ENCODE results near the gene CLUH.

The CLUH gene, protein sequence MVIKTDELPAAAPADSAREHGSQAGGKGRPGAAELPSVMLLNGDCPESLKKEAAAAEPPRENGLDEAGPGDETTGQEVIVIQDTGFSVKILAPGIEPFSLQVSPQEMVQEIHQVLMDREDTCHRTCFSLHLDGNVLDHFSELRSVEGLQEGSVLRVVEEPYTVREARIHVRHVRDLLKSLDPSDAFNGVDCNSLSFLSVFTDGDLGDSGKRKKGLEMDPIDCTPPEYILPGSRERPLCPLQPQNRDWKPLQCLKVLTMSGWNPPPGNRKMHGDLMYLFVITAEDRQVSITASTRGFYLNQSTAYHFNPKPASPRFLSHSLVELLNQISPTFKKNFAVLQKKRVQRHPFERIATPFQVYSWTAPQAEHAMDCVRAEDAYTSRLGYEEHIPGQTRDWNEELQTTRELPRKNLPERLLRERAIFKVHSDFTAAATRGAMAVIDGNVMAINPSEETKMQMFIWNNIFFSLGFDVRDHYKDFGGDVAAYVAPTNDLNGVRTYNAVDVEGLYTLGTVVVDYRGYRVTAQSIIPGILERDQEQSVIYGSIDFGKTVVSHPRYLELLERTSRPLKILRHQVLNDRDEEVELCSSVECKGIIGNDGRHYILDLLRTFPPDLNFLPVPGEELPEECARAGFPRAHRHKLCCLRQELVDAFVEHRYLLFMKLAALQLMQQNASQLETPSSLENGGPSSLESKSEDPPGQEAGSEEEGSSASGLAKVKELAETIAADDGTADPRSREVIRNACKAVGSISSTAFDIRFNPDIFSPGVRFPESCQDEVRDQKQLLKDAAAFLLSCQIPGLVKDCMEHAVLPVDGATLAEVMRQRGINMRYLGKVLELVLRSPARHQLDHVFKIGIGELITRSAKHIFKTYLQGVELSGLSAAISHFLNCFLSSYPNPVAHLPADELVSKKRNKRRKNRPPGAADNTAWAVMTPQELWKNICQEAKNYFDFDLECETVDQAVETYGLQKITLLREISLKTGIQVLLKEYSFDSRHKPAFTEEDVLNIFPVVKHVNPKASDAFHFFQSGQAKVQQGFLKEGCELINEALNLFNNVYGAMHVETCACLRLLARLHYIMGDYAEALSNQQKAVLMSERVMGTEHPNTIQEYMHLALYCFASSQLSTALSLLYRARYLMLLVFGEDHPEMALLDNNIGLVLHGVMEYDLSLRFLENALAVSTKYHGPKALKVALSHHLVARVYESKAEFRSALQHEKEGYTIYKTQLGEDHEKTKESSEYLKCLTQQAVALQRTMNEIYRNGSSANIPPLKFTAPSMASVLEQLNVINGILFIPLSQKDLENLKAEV (N-terminal part only)

DNA sequence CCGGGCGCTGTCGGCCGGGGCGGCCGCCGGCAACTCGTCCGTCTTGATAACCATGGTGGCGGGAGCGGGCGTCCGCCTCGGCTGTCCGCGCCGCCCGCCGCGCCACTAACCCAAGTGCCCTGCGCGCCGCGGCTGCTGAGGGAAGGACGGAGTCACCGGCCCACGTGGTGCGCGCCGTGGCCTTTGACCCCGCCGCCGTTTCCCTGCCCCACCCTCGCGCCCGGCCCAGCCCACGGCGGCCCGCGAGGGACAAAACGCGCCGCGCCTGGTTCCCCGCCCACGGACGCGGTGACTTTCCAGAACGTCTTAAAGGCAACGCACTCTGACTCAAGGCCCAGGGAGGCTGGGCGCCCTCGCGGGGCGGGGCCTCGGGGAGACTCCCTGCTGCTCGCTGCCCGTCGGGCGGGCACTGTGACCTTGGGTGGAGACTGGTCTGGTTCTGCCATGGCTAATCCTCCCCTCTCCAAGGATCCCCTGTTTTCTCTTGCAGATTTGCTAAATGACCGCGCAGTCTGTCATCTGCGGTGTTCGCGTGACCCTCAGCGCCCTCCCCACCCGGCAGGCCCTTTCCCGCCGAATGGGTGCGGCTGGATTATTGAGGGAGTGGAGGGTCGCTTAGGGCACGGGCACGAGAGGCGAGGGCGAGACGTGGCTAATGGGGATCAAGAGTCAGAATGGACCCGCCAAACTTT lies at the start of gene CLUH:
Gene CLUH (minus strand): TSS at position 157 of the 692 bp plus-strand sequence. CDS start 103 bp downstream, at position 54.
- DNase-seq: peak; percentile 89 to 95 (median 92)

DNA sequence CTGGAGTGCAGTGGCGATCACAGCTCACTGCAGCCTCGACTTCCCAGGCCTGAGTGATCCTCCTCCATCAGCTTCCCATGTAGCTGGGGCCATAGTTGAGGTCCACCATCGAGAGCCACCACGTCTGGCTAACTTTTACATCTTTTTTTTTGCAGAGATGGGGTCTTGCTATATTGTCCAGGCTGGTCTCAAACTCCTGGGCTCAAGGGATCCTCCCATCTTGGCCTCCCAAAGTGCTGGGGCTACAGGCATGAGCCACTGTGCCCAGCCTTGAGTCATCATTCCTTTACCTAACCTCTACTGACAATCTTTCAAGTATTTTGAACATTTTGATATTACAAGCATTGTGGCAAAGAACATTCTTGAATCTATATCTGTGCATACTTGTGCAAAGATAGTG lies 47.3 kb upstream of the CLUH start:
- DNase-seq: no peak

DNA sequence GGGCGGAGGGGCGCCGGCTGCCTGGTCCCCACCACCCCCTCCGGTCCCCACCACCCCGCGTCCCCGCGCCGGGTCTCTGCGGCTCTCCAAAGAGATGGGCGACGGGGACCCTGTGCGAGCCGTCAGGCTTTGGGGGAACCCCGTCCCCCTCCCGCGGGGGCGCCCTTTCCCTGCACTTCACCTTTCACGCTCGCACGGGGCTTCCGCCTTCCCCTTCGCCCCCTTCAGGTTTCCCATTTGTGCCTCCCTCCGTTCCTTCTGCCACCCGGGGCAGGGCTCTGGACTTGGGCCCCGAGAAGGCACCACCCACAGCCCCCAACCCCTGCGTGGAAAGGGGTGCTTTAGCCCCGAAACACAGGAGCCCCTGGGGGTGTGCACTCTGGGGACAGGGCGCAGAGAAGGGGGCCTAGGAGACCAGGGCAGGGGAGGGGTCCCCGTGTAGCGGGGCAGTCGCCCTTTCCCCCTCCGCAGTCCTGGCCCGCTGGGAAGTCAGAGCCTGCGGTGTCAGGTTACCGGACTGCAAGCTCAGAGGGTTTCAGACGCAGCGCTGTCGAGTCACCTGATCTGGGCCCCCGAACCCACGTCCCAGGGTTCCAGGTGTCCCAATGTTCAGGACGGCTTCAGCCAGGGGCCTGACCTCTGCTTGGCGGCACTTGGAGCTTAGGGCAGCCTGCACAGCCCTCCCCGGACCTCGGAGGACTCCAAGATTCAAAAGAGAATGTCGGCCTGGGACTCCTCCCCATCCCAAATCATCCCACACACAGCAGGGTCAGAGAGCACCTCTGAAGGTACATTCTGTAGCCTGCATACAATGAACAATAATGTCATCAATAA lies 44.5 kb upstream of the CLUH start:
- DNase-seq: peak in 2 of 3 experiments; percentile 14 to 28

DNA sequence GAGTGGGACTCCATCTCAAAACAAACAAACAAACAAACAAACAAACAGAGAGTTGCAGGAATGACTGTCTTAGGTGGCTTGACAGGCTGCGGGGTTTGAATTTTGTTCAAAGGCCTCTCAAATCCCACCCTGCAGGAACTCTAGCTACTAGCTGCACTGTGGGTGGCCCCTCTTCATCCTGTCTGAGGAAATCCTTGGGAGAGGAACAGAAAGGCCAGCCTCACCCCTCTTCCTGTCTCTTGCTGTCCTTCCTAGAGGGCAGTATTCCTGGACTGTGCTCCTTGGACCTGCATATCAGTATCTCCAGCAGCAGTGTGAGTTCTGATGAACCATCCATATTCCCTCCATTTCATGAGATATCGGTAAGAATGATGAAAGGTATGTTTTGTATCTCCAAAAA lies 39.9 kb upstream of the CLUH start:
- no peak for DNase-seq

DNA sequence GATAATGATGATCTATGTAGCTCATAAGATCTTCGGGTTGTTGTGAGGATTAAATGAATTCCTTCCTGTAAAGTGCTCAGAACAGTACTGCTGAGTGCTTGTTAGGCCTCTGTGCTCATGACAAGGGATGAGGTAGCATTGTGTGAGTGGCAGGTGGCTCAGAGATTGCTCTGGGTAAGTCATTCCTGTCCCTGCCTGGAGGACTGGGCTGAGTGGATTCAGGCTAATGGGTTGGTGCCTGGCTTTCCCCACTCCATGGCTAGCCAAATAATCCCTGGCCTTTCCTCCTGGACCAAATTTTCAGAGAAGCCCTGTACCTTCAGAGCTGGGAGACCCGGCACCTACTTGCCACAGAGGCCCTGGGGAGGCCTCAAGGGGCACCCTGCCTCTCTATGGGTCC lies 39.2 kb upstream of the CLUH start:
- DNase-seq: peak in 2 of 3 experiments; percentile 4 to 6

DNA sequence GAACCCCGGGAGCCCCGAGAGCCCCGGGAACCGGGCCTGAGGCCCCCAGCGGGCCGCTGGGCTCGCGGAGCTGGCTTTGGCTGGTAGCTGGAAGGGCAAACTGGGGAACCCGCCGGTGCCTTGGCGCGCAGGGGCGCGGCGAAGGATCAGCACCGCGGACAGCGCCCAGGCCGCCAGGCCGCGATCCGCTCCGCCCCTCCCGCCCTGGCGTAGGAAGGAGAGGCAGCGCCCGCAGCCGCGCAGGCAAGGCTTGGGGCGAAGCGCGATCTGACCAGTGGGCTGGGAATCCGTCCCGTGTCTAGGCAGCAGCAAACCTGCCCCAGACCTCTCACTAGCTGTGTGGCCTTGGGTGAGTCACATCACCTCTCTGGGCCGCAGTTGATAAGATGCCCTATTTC lies 38.2 kb upstream of the CLUH start:
- peak; percentile 25 to 78 (median 74) for DNase-seq

DNA sequence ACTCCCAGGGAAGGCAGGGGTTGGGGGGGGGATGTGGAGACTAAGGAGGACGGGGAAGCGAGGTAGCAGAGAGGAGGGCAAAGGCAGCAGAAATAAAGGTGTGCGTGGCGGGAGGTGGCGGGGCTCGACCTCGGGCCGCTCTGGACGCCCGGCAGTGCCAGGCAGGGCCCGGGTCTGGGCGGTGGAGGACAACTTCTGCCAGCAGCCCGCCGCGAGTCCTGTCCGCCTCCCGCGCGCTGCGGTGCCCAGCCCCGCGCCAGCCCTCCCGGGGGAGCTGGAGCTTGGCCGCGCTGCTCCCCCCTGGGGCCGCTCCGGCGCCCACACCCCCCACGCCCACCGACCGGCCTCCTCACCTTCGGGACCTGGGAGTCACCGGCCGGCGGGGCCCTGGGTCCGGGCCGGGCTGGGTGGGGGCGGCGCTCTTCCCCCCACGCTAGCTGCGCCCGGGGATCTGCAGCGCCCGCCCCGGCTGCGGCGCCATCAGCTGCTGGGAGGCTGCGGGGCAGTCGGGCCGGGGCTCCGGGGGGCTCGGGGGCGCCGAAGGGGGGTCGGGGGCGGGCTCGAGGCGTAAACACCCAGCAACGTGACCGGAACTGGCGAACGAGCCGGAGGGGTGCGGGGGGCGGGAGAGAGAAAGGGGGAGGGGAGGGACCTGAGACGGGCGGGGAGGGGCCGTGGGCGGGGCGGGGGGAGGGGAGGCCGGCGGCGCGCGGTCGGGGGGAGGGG lies 37.7 kb upstream of the CLUH start, which contains the start of gene CCDC92B:
Gene CCDC92B (minus strand): TSS at position 595 of the 726 bp plus-strand sequence. CDS start 14,507 bp downstream, outside the sequence.
- DNase-seq: peak; percentile 25 to 78 (median 74)

DNA sequence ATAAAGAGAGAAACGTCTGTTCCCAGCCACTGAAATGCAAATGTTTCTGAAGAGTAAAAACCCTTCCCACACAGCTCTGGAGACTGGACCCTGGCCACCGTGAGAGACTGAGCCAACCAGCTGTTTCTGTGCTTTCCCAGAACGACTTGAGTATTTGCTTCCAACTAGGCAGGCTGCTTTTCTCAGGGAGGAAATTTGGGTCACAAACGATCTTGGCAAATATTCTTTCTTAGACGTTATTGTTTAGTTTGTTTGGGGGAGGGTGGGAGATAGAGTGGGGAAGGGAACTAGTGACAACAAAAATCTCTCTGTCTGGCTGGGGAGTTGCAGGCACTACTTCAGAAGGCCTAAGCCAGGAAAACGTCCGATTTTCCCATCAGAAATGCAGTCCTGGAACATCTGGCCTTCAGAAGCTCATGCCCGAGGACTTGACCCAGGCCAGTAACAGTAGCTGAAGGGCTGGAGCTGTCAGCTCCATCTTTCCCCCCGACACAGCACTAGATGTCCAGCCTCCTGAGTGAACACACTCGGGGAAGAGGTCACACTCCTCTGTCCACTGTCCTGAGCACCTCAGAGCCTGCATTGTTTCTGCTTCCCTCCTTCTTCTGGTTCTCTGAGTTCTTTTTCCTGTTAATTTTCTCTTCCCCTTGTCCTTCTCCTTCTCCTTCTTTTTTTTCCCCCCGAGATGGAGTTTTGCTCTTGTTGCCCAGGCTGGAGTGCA lies 33.9 kb upstream of the CLUH start:
- DNase-seq: no peak

DNA sequence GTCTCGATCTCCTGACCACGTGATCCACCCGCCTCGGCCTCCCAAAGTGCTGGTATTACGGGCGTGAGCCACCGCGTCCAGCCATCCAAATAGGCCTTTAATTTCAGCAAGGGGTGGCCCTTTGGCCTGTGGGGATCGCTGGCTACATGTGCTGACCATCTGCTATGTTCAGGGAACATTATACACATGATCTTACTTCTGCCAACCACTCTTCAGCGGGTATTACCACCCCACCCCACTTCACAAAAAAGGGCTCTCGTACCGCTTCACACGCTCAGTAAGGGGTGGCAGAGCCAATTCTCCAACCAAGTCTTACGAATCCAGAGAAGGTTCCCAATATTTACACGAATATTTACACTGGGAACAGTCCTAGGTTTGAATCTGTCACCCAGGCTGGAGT lies 26.1 kb upstream of the CLUH start:
- no peak for DNase-seq

DNA sequence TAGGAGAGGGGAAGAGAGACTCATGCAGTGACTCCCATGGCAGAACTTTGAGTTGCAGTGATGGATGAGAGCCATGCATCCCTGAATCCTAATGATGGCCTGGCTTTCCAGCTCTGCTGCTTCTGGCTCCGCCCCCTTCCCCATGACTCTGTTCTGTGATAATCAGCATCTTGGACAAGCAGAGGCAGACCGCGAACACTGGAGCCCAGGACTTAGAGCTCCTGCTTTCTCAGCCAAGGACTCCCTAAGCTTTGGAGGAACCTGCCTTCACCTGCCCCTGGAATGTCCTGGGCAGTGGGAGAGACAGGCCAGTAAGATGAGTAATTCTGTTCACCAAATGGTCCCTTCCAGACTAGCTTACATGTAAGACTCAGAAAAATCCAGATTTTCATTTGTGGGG lies 25.4 kb upstream of the CLUH start:
- DNase-seq: peak in 1 of 3 experiments; percentile 2

DNA sequence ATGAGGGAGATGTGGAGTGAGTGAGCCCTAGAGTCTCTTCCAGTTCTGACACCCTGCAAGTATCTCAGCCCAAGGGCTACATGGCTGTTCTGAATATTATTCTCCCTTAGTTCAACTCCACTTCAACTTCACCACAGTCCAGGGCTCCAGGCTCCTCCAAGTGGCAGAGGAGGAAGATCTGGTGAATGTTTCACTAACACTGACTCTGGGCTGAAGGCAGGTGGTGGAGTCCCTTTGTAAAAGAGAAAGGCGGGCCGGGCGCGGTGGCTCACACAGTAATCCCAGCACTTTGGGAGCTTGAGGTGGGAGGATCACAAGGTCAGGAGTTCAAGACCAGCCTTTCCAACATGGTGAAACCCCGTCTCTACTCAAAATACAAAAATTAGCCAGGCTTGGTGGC lies 24.3 kb upstream of the CLUH start:
- no peak for DNase-seq

DNA sequence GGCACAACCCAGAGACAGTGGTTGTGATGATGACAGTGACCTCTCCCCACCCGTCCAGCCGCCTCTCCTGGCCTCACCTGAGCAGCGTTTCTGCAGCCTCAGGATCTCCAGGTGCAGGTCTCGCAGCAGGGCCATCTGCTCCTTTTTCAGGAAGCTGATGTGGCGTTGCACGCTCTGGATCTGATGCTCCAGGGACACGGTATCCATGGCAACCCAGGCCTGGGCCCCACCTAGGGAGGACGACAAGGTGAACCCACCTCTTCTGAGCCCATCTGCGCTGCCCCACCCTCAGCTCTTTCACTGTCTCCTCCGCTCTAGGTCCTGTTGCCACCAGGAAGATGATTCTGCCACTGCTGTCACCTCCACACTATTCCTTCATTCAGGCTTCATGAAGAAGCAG lies 23.4 kb upstream of the CLUH start:
- no peak for DNase-seq

DNA sequence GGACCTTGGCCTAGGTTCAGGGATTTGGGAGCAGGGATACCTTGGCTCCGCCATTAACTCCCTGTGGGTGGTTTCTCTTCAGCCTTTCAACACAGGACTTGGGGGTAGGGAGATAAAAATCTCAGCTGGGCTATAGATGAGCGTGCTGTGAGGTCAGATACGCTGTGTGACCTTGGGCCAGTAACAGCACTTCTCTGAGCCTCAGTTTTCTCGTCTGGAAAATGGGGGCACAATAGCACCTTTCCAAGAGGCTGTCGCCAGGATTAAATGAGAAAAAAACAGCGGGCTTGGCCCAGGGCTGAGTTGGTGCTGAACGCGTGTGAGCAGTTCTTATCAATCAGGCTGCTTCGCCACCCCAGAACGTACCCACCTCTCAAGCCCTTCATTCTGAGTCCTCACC lies 20.2 kb upstream of the CLUH start:
- DNase-seq: no peak

DNA sequence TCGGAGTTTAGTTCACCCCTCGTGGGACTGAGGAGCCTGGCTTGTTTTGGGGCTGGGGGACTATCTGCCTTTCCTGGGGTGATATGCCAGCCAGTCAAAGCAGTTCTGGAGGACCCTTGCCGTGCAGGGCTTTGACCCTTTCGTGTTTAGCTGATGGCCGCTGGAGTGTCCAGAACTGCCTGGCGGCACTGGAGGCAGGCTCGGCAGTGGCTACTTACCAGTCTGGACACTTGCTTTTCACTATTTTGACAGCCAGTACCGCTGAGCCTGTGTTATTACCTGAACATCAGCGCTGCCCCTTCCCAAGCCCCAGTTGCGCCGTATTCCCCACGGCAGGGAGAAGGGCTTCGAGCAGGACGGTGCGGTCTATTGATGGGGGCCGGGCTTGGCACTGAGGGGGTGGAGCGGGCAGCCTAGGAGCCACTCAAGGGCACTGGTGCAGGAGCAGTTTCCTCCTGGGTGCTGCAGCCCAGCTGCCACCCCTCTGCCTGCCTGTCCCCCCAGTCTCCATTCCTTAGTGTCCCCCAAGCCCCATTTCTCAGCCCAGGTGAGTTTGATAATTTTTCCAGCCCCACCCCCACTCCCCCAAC lies 19.3 kb upstream of the CLUH start:
- DNase-seq: no peak

DNA sequence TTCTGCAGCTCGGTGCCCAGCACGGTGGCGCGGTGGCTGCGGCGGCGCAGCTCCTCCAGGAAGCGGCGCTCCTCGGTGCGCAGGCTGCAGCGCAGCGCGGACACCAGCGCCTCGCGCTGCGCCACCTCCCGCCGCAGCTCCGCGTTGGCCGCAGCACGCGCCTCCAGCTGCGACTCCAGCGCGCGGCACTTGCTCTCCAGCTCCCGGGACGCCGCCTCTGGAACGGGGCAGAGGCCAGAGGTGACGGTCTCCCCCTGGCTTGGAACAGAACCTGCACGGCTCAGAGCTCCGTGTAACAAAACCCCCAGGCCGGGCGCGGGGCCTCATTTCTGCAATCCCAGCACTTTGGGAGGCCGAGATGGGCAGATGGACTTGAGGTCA lies 13.2 kb upstream of the CLUH start:
- peak in 2 of 3 experiments; percentile 42 to 51 for DNase-seq

DNA sequence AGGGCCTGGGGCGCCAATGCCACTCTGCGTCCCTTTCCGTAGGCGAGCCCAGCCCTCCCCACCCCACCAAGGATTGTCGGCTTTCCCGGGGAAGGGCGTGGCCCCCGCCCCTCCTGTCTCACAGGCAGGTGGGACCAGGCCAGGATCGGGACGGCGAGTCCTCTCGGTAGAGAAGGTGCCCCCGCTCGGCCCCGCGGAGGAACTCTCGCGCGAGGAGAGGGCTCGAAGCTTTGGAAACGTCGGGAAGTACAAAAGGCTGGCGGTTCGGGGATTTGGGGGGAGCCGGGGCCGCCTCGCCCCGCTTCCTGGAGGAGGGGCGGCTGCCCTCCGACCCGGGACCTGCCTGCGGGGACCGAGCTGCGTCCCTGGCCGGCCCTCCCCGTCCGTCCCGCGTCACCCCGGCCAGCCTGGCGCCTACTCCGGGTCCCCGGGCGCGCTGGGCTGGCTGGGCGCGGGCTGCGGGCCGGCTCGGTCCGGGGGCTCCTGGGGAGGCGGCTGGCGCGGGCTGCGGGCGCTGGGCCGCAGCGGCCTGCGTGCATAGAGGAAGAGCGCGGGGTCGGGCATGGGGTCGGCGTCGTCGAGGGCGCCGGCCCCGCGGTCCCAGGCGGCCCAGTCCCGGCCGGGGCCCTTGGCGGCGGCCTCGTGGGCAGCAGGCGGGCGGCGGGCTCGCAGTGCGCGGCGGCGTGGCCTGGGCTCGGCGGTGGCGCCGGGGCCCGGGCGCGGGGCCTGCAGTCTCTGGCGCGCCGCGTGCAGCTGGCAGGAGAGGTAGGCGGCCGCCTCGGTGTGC lies 12.6 kb upstream of the CLUH start:
- DNase-seq: peak in 2 of 3 experiments; percentile 64 to 75

DNA sequence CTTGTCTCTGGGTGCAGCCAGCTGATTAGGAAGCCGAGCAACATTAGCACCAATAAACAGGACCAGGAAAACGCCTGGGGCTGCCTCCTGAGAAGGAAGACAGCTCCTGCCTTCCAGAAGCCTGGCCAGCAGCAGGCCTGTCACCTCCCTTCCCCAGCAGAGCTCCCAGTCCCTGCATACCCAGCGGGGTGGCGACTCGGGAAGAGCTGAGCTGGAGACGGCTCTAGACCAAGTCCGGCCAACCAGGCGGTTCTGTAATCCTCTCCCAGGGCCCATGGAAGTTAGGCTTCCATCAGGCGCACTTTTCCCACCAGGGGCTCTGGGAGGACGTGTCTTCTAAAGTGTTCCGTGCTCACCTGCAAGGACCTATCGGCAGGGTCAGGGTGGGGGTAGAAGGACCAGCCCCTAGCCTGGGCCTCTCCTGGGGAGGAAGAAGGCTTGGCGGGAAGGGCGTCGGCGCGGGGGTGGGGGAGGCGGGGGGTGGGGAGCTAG lies 12.0 kb upstream of the CLUH start:
- DNase-seq: peak in 2 of 3 experiments; percentile 64 to 75

DNA sequence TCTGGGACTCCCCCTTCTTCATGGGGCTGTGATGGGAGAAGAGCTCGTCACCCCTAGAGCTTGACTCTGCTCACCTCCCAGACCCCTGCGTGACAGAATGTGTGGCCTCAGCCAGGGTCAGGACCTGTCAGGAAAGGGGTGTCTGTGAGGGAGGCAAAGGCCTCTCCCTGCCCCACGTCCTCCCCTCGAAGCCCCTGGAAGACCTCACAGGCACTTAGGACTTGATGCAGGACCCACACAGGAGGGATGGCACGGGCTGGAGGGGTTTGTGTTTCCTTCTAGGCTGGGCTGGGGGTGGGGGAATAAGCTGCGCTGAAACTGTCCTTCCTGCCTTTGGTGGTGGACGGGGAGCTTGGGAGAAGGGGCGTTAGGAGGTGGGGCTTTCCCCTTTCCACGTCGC lies 11.0 kb upstream of the CLUH start:
- no peak for DNase-seq

Measured in NCI-H1417 (cell line).